ENCODE data around the gene SMOC2.

DNA sequence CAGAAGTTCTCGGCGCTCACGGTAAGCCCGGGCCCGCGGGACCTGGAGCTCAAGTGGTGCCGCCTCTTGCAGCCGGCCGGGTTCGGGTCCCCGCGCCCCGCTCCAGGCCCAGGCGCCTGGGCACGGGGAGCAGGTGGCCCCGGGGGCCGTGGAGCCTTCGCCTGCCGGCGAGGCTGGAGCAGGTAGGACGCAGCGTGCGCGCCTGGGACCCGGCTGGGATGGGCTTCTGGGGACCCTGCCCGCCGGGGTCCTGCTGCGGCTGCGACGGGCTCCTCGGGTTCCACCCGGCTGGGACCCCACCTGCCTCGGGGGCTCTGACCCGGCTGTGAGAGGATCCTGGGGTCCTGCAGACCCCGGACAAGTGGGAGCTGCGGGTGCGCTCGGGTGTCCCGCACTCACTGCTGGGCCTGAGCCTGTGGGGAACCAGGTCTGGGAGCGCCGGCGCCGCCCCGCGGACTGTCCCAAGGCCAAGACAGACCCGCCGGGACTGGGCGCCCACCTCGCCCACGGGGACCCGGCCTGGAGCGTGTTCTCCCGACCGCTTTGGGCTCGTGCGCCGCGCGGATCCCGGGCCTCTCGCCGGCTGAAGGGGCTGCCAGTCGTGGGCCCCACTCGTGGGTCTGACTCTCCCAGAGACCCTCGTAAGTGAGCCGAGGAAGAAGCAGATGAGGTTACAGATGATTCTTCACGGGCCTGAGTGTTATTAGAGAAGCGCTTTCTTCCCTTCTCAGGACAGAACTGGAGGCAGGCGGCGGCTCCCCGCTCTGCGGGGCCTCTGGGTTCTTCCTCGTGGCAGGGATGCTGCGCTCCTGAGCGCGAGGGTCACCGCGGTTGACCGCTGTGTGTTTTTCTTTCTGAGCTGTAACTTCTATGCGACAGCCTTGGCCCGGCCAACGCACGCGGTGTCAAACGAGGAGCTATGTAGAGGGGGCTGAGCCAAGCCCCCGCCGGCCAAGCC, 729 bp downstream of the SMOC2 start:
- TF ChIP-seq POLR2A (IDR thresholded peaks at IDR 0.05; ENCODE audit: low read depth), result no peak
- TF ChIP-seq EP300 (IDR thresholded peaks at IDR 0.05), result no peak
